ENCODE results near the gene HDAC9. TPM values are rescaled to one million over a fixed set of nuclear protein-coding genes. Genes with fewer than 3 reads are reported as not detected.

Gene HDAC9
- total RNA-seq, 1 experiment from 2014 or later: 11.3 TPM

GRCh38 chr7:18760046-18760445, 264.5 kb downstream of the HDAC9 start:
- intact Hi-C loops (cut with micrococcal nuclease): no loop called here
- no peak for DNase-seq (ENCODE audit: unreplicated experiment)

DNA sequence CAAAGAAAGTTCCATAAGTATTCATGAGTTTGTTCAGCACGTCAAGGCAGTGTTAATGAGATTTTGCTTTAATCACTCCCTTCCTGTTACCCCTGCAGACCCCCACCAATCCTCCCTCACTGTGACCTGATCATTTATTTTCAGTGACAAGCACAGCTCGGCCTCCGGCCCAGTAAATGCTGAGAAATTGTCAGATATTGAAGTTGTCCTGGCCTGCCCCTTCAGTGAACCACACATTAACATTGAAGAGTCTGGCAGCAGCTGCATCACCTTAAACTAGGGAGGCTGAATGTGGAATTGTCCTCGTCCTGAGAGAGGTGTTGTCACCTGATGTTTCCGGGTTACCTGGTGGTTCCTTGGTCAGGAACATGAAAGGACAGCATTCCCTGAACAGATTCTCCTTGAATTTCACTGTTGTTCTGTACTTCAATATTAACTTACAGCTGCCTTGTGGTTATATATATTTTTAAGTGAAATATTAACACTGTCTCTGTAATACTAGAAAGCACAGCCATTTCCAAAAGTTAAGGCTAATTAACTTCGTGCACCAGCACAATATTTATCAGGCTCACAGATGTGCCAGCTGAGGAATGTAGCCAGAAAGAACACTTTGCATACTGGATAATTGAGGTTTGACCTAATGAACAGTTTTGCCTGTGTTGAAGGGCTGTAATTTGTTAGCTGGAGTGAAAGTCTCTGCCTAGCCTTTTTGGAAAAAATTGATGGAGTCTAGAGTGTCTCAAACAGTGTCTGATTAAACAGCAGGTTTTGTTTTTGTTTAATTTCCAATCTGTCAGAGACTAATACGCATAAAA, 265.3 kb downstream of the HDAC9 start:
- intact Hi-C loops (cut with micrococcal nuclease): no loop called here
- H3K4me3 Mint-ChIP-seq (ENCODE audit: unreplicated experiment): no peak overlapping the region
- CTCF ChIA-PET: interaction anchor here (0.6 to 0.8 kb wide), 2 partner anchors 262 to 824 kb away, joined by 4 read pairs; no protein-coding TSS in a partner anchor

More at GRCh38 chr7:18760046-18760445, 264.5 kb downstream of the HDAC9 start:
- Mint-ChIP-seq H3K36me3 (ENCODE audit: insufficient read depth, unreplicated experiment) (no peaks in the 10 kb centered on the region), H3K9me3 (ENCODE audit: unreplicated experiment) (no peaks in the 10 kb centered on the region), H3K4me3 (ENCODE audit: unreplicated experiment) (no peak overlapping the region), H3K27ac (ENCODE audit: low read depth, unreplicated experiment) (no peak overlapping the region), H3K27me3 (ENCODE audit: insufficient read depth, unreplicated experiment) (no peaks in the 10 kb centered on the region), H3K4me1 (ENCODE audit: insufficient read depth, unreplicated experiment) (peaks cover 1% of the 10 kb centered on the region)
- POLR2A ChIA-PET: no interaction called here
- BruUV-seq (replicated peaks): no TSS peak
- TF ChIP-seq, protein P1, sequence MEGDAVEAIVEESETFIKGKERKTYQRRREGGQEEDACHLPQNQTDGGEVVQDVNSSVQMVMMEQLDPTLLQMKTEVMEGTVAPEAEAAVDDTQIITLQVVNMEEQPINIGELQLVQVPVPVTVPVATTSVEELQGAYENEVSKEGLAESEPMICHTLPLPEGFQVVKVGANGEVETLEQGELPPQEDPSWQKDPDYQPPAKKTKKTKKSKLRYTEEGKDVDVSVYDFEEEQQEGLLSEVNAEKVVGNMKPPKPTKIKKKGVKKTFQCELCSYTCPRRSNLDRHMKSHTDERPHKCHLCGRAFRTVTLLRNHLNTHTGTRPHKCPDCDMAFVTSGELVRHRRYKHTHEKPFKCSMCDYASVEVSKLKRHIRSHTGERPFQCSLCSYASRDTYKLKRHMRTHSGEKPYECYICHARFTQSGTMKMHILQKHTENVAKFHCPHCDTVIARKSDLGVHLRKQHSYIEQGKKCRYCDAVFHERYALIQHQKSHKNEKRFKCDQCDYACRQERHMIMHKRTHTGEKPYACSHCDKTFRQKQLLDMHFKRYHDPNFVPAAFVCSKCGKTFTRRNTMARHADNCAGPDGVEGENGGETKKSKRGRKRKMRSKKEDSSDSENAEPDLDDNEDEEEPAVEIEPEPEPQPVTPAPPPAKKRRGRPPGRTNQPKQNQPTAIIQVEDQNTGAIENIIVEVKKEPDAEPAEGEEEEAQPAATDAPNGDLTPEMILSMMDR (IDR thresholded peaks at IDR 0.05; ENCODE audit: unreplicated experiment): no peak
- CTCF ChIA-PET: interaction anchor here (0.6 kb wide), 1 partner anchor 263 kb away, joined by 4 read pairs; no protein-coding TSS in a partner anchor

DNA sequence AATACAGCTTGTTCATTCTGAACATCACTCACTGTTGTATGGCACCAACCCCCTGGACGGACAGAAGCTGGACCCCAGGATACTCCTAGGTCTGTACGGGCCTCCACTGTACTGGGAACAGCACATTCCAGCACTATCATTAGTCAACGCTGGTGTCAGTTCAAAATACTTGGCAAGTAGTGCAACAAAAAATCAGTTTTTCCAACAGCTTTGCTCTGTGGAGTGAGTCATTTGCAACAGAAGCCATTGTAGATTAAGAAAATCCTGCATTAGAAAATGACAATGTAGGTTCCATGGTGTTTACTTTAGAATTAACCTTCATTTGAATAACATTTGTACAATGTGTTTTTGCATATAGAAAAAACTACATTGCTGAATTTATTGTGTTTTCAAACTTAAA, 266.6 kb downstream of the HDAC9 start:
- intact Hi-C loops (cut with micrococcal nuclease): no loop called here
- no peaks in the 10 kb centered on the region for H3K36me3 Mint-ChIP-seq (ENCODE audit: insufficient read depth, unreplicated experiment)
- BruUV-seq (replicated peaks): no TSS peak
- no peak overlapping the region for H3K4me3 Mint-ChIP-seq (ENCODE audit: unreplicated experiment)
- POLR2A ChIA-PET: interaction anchor here (1.7 kb wide), 1 partner anchor 9 kb away, joined by 4 read pairs; no protein-coding TSS in a partner anchor
- no peaks in the 10 kb centered on the region for H3K9me3 Mint-ChIP-seq (ENCODE audit: unreplicated experiment)
- TF ChIP-seq, protein P1 (IDR thresholded peaks at IDR 0.05; ENCODE audit: unreplicated experiment): no peak
- H3K27ac Mint-ChIP-seq (ENCODE audit: low read depth, unreplicated experiment): no peak overlapping the region
- H3K4me1 Mint-ChIP-seq (ENCODE audit: insufficient read depth, unreplicated experiment): no peaks in the 10 kb centered on the region
- peak; percentile 18 for DNase-seq (ENCODE audit: unreplicated experiment)
- no peaks in the 10 kb centered on the region for H3K27me3 Mint-ChIP-seq (ENCODE audit: insufficient read depth, unreplicated experiment)
- CTCF ChIA-PET: interaction anchor here (0.5 kb wide), 1 partner anchor 446 kb away, joined by 3 read pairs; no protein-coding TSS in a partner anchor

More for the DNA sequence above, 265.3 kb downstream of the HDAC9 start:
- H3K27ac Mint-ChIP-seq (ENCODE audit: low read depth, unreplicated experiment): no peak overlapping the region
- H3K27me3 Mint-ChIP-seq (ENCODE audit: insufficient read depth, unreplicated experiment): no peaks in the 10 kb centered on the region
- TF ChIP-seq, protein P1 (IDR thresholded peaks at IDR 0.05; ENCODE audit: unreplicated experiment): no peak
- H3K9me3 Mint-ChIP-seq (ENCODE audit: unreplicated experiment): no peaks in the 10 kb centered on the region
- BruUV-seq (replicated peaks): no TSS peak
- H3K4me1 Mint-ChIP-seq (ENCODE audit: insufficient read depth, unreplicated experiment): no peaks in the 10 kb centered on the region
- POLR2A ChIA-PET: interaction anchor here (0.6 to 1.0 kb wide), 2 partner anchors 30 to 819 kb away, joined by 3 read pairs; no protein-coding TSS in a partner anchor
- H3K36me3 Mint-ChIP-seq (ENCODE audit: insufficient read depth, unreplicated experiment): no peaks in the 10 kb centered on the region
- no peak for DNase-seq (ENCODE audit: unreplicated experiment)

GRCh38 chr7:18768256-18768655, 272.7 kb downstream of the HDAC9 start:
- BruUV-seq (replicated peaks): no TSS peak
- ChIA-PET CTCF (interaction anchor here (0.5 to 0.6 kb wide), 2 partner anchors 9 to 18 kb away, joined by 3 read pairs; no protein-coding TSS in a partner anchor), POLR2A (interaction anchor here (0.7 kb wide), 1 partner anchor 55 kb away, joined by 3 read pairs; no protein-coding TSS in a partner anchor)
- Mint-ChIP-seq H3K4me3 (ENCODE audit: unreplicated experiment) (no peak overlapping the region), H3K27ac (ENCODE audit: low read depth, unreplicated experiment) (no peak overlapping the region), H3K9me3 (ENCODE audit: unreplicated experiment) (no peaks in the 10 kb centered on the region), H3K36me3 (ENCODE audit: insufficient read depth, unreplicated experiment) (peaks cover 5% of the 10 kb centered on the region), H3K27me3 (ENCODE audit: insufficient read depth, unreplicated experiment) (no peaks in the 10 kb centered on the region), H3K4me1 (ENCODE audit: insufficient read depth, unreplicated experiment) (peaks cover 25% of the 10 kb centered on the region)
- TF ChIP-seq, protein P1 (IDR thresholded peaks at IDR 0.05; ENCODE audit: unreplicated experiment): no peak
- DNase-seq (ENCODE audit: unreplicated experiment): no peak
- intact Hi-C loops (cut with micrococcal nuclease): no loop called here

Data from MCF 10A (cell line).